ENCODE data around the gene SNX12. TPM values are rescaled to one million over a fixed set of nuclear protein-coding genes. Genes with fewer than 3 reads are reported as not detected.
A peak's percentile ranks its signal among the peaks of the same experiment; 100 is the strongest.

The SNX12 gene
- total and polyA plus RNA-seq, 2 of the 4 experiments (the other 2 are of a cell fraction): 59.9 to 63.0 TPM

- ChIA-PET CTCF (no interaction called here), POLR2A (ENCODE audit: unreplicated experiment) (no interaction called here)
- Histone ChIP-seq H4K20me1 (ENCODE audit: insufficient read depth, low read length) (no peaks in the 10 kb centered on the region), H3K14ac (replicated peaks; ENCODE audit: low read depth, low read length) (peak overlapping the region; percentile 59; the same call in 1 of the 2 replicates), H3K9me3 (ENCODE audit: control insufficient read depth, insufficient read depth, low read length) (no peaks in the 10 kb centered on the region), H4K5ac (ENCODE audit: low read depth, low read length) (0 out of 2 replicates have a peak overlapping the region, but pooled peaks have one; percentile 36), H4K91ac (ENCODE audit: insufficient read depth, low read depth, low read length) (no peak overlapping the region), H2AK5ac (ENCODE audit: low read depth, low read length) (no peak overlapping the region), H3K9me1 (ENCODE audit: insufficient read depth, low read length) (no peaks in the 10 kb centered on the region), H2BK20ac (ENCODE audit: low read depth, low read length) (no peak overlapping the region), H3K23ac (ENCODE audit: low read depth, low read length) (no peak overlapping the region), H3K36me3 (ENCODE audit: control insufficient read depth, insufficient read depth, low read length) (no peaks in the 10 kb centered on the region), H2BK15ac (ENCODE audit: low read depth, low read length) (no peak overlapping the region), H2AK9ac (replicated peaks; ENCODE audit: low read depth, low read length, poor library complexity) (peak overlapping the region; percentile 75), H4K8ac (ENCODE audit: low read depth in 2 of 2, low read length in 2 of 2) (peak overlapping the region in 1 of 2 experiments; percentile 32; a peak in 1 of 4 replicates), H3K4me3 (ENCODE audit: insufficient read depth, low read depth, low read length) (no peak overlapping the region), H3K4me2 (ENCODE audit: low read depth, low read length) (no peak overlapping the region), H3K18ac (ENCODE audit: low read depth, low read length) (no peak overlapping the region), H3K4ac (ENCODE audit: low read depth, low read length) (no peak overlapping the region), H3K27me3 (ENCODE audit: control insufficient read depth, insufficient read depth, low read length) (peaks cover 15% of the 10 kb centered on the region), H3K4me1 (ENCODE audit: control insufficient read depth, insufficient read depth, low read length) (no peaks in the 10 kb centered on the region), H3K79me1 (ENCODE audit: low read depth in 1 of 2, low read length in 2 of 2) (no peaks in the 10 kb centered on the region), H3K56ac (ENCODE audit: extremely low read depth, insufficient read depth, low read length) (no peak overlapping the region), H3K27ac (ENCODE audit: insufficient read depth, low read length) (no peak overlapping the region), H3K9ac (ENCODE audit: low read depth, low read length) (no peak overlapping the region), H2BK5ac (ENCODE audit: low read depth, low read length, poor library complexity, severe bottlenecking) (no peak overlapping the region), H2BK120ac (ENCODE audit: low read depth, low read length) (no peak overlapping the region), H2AFZ (replicated peaks; ENCODE audit: low read length, poor library complexity) (peak overlapping the region; percentile 54)
- intact Hi-C loops (cut with micrococcal nuclease): no loop called here
- in situ Hi-C loops (cut with MboI; ENCODE audit: low sequenced_read_pairs): no loop called here
- WGBS, 2 experiments (ENCODE audit: extremely low coverage in 2 of 2, insufficient read length in 1 of 2): no CpG with 5 or more reads among the region's 10 CpGs
- TF ChIP-seq POLR2A (IDR thresholded peaks at IDR 0.05; ENCODE audit: low read depth, low read length): no peak
- BruUV-seq (replicated peaks): no TSS peak
- DNase-seq: no peak
- dilution Hi-C loops (cut with HindIII; ENCODE audit: low sequenced_read_pairs, unreplicated experiment): no loop called here
- no peak; the same call in 1 of the 2 replicates for ATAC-seq (ENCODE audit: low read depth)
Measured at GRCh38 chrX:71103110-71103983, 35.2 kb upstream of the SNX12 start.
